ENCODE results near the gene SYNGAP1. TPM values are rescaled to one million over a fixed set of nuclear protein-coding genes. Genes with fewer than 3 reads are reported as not detected.

Gene SYNGAP1
- total RNA-seq, 1 experiment from 2014 or later, result 29.0 TPM

GRCh38 chr6:33443619-33444504, 24.0 kb downstream of the SYNGAP1 start:
- POLR2A ChIA-PET, result no interaction called here
- intact Hi-C loops (cut with micrococcal nuclease; ENCODE audit: unreplicated experiment) (no loop called here), in situ Hi-C loops (cut with HindIII; ENCODE audit: low pct_unique_long_range_greater_than_20kb, low sequenced_read_pairs) (no loop called here)
- Histone ChIP-seq H3K9me3 (ENCODE audit: control insufficient read depth, insufficient read depth, low read depth, low read length) (no peaks in the 10 kb centered on the region), H3K4me1 (ENCODE audit: control insufficient read depth, insufficient read depth, low read length) (no peaks in the 10 kb centered on the region), H3K4me3 (ENCODE audit: low read depth in 2 of 2, low read length in 2 of 2) (no peak overlapping the region), H3K27me3 (ENCODE audit: control insufficient read depth, insufficient read depth, low read length) (no peaks in the 10 kb centered on the region), H3K36me3 (ENCODE audit: control insufficient read depth, insufficient read depth, low read length) (no peaks in the 10 kb centered on the region; the same call in 1 of the 2 replicates), H3K27ac (ENCODE audit: low read length) (no peak overlapping the region)
- BruUV-seq (replicated peaks), result no TSS peak
- TF ChIP-seq REST (IDR thresholded peaks at IDR 0.05; ENCODE audit: insufficient read depth in 1 of 2, low read depth in 2 of 2, low read length in 1 of 2) (no peak), TCF7L2 (IDR thresholded peaks at IDR 0.05; ENCODE audit: low read depth, low read length) (no peak), POLR2AphosphoS5 (IDR thresholded peaks at IDR 0.05; ENCODE audit: low read depth, low read length) (0 out of 2 replicates have a peak, but pooled peaks have one; percentile 27), CTCF (IDR thresholded peaks at IDR 0.05) (no peak)
- no peak for ATAC-seq
- no peak for DNase-seq (ENCODE audit: low read depth, low spot score)
- CTCF ChIA-PET, result no interaction called here

GRCh38 chr6:33445119-33445603, 25.3 kb downstream of the SYNGAP1 start:
- Histone ChIP-seq H3K36me3 (ENCODE audit: control insufficient read depth, insufficient read depth, low read length) (no peaks in the 10 kb centered on the region), H3K9me3 (ENCODE audit: control insufficient read depth, insufficient read depth, low read depth, low read length) (no peaks in the 10 kb centered on the region), H3K4me3 (ENCODE audit: low read depth in 2 of 2, low read length in 2 of 2) (no peak overlapping the region), H3K27me3 (ENCODE audit: control insufficient read depth, insufficient read depth, low read length) (no peaks in the 10 kb centered on the region), H3K27ac (ENCODE audit: low read length) (no peak overlapping the region), H3K4me1 (ENCODE audit: control insufficient read depth, insufficient read depth, low read length) (no peaks in the 10 kb centered on the region)
- POLR2A ChIA-PET, result interaction anchor here (0.6 kb wide), 1 partner anchor 35 kb away, joined by 4 read pairs; no protein-coding TSS in a partner anchor
- in situ Hi-C loops (cut with HindIII; ENCODE audit: low pct_unique_long_range_greater_than_20kb, low sequenced_read_pairs), result no loop called here
- intact Hi-C loops (cut with micrococcal nuclease; ENCODE audit: unreplicated experiment), result no loop called here
- TF ChIP-seq TCF7L2 (IDR thresholded peaks at IDR 0.05; ENCODE audit: low read depth, low read length), result no peak
- TF ChIP-seq CTCF (IDR thresholded peaks at IDR 0.05), result no peak
- TF ChIP-seq POLR2AphosphoS5 (IDR thresholded peaks at IDR 0.05; ENCODE audit: low read depth, low read length), result no peak
- no peak for TF ChIP-seq SIN3A (IDR thresholded peaks at IDR 0.05; ENCODE audit: borderline replicate concordance, insufficient read depth, low read depth, low read length)
- TF ChIP-seq REST (IDR thresholded peaks at IDR 0.05; ENCODE audit: insufficient read depth in 1 of 2, low read depth in 2 of 2, low read length in 1 of 2), result no peak
- CTCF ChIA-PET, result no interaction called here
- no peak for ATAC-seq
- BruUV-seq (replicated peaks), result no TSS peak
- no peak for DNase-seq (ENCODE audit: low read depth, low spot score)

All from Panc1 (cell line).